HCEC 1CT (cell line): Measurements from ENCODE around the gene SMCP.

ENCODE experiments used
- DNase-seq: peaks from one replicate; pipeline ENCODE4 v3.0.0-alpha.2; 2017

SMCP gene

GRCh38 chr1:152886758-152887409 is 8.8 kb downstream of the SMCP start:
- DNase-seq, result no peak

DNA sequence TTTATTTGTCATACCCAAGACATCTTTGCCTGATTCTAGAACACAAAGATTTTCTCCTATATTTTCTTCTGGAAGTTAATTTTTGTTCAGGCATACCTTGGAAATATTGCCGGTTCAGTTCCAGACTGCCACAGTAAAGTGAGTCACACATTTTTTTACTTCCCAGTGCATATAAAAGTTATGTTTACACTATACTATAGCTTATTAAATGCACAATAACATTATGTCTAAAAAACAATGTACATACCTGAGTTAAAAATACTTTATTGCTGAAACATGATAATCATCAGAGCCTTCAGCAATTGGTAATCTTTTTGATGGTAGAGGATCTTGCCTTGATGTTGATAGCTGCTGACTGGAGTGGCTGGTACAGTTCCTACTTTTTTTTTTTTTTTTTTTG is 10.0 kb downstream of the SMCP start:
- DNase-seq, result no peak

GRCh38 chr1:152899027-152899426 is 20.9 kb downstream of the SMCP start:
- DNase-seq, result no peak

DNA sequence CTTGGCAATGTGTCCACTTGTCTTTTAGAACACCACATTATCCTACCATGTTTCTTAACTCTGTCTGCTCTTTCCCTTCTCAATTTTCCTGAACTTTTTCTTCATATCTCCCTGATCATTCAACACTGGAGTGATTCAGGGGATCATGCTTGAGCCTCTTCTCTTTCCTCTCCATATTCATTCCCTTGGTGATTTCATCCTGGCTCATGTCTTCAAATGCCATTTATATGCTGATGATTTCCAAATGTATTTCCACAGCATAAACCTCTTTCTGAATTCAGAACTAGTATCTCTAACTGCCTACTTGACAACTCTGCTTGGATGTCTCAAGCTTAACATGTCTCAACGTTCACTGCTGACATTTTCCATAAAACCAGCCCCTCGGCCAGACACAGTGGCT is 21.8 kb downstream of the SMCP start:
- no peak for DNase-seq

DNA sequence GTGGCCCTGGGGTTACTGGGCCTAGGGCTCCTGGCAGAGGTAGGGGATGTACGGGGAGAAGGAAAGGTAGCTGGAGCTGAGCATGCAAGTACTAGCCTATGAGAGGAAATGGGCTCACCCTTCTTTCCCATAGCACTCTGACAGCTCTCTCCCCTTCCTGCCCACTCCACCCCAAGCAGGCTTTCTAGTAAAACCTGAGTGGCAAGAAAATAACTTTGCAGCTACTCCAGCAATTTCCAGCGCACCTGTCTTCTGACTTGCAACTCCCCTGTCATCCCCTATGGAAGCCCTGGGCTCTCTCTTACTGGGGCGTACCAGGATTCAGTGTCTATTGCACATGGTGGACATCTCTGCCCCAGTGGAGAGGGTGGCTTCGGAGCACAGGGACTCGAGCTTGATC is 23.5 kb downstream of the SMCP start:
- DNase-seq, result no peak

DNA sequence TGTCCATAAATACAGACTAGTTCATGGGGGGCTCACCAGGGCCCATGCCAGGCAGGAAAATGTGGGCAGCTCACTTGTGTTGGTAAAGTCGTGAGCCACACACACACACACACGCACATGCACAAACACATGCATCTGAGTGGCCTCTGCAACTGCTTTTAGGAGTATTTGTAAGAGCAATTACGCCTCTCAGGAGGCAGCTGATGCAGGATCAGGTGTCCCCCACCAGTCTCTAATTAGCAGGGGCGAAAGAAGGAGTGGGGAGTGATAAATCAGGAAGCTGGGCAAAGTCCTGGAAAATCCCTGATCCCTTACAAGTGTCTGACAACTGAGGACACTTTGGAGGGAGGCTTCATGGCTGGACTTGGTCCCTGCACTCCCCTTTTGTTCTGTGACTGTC is 24.5 kb downstream of the SMCP start:
- no peak for DNase-seq

GRCh38 chr1:152904688-152905440 is 26.7 kb downstream of the SMCP start:
- no peak for DNase-seq

GRCh38 chr1:152906023-152906565 is 28.0 kb downstream of the SMCP start:
- DNase-seq, result peak; percentile 47

DNA sequence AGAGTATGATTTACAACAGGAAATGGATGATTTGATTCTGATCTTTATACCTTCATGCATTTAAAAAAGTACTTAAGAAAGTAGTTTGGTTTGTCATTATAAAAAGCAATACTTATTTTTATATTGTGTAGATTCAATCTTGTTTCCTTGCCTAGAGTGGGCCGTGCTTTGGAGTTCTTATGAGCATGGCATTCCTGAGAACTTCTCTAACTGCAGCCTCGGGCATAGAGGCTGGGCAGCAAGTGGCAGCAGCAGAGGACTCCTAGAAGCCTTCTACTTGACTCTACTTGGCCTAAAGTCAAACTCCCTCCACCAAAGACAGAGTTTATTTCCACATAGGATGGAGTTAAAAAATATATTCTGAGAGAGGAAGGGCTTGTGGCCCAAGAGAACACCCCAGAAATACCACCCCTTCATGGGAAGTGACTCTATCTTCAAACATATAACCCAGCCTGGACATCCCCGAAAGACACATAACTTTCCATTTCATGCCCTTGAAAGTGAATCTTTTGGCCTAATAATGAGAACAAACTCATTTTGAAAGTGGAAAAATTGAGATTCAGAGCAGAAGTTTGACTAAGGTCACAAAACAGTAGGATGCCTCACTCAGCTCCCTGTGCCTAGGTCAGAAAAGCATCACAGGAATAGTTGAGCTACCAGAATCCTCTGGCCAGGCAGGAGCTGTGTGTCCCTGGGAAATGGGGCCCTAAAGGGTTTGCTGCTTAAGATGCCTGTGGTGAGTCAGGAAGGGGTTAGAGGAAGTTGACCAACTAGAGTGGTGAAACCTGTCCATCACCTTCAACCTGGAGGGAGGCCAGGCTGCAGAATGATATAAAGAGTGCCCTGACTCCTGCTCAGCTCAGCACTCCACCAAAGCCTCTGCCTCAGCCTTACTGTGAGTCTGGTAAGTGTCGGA is 29.8 kb downstream of the SMCP start, which contains the start of gene IVL:
Gene IVL (plus strand): TSS at position 861 of the 916 bp plus-strand sequence. CDS start 1,252 bp downstream, outside the sequence.
- no peak for DNase-seq

- no peak for DNase-seq
Measured at GRCh38 chr1:152909206-152909605, 31.1 kb downstream of the SMCP start.

GRCh38 chr1:152912471-152912870 is 34.3 kb downstream of the SMCP start:
- no peak for DNase-seq

DNA sequence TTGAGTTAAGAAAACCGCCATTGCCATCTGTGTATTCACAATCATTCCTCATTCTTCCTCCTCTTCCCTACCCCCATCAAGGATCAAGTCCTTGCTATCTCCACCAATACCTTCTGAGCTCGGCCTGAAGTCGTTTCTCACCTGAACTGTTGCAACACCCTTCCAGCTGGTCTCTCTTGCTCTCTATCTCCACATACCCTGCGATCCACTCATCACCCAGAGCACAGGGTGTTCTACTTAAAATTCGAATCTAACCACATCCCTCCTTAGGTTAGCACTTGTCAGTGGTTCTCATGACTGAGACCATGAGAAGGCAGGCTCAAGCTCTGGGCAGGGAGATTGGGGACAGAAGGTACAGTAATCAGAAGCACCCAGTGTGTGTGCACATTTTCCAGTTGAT is 34.8 kb downstream of the SMCP start:
- DNase-seq, result no peak

DNA sequence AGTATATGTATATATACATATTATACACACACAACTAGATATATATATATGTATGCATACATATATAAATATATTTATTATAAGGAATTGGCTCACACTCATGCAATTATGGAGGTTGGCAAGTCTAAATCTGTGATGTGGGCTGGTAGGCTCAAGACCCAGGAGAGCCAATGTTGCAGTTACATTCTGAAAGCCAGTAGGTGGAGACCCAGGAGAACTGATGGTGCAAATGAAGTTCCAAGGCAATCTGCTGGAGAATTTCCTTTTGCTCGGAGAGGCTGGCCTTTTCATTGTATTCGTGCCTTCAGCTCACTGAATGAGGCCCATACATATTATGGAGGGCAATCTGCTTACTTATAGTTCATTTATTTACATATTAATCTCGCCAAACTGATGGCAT is 39.7 kb downstream of the SMCP start:
- peak; percentile 42 for DNase-seq

DNA sequence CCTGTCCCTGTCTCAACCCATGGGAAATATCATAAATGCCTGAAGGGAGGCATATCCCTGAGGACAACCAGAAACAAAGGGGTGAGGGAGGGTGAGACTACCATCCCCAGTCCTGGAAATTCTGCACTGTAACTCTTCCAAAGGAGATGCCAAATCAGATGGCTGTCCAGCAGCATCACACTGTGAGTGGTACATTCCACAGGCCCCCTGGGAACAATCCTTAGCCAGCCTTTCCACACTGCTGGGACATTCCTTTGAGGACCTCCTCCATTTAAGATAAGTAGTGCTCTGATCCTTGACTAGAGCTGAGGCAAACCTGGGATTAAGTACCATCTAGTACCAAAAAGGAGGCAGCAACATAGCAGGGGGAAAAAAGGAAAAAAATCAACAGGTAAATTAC is 40.9 kb downstream of the SMCP start:
- DNase-seq, result no peak

GRCh38 chr1:152924191-152924590 is 46.1 kb downstream of the SMCP start:
- no peak for DNase-seq

GRCh38 chr1:152926091-152926490 is 48.0 kb downstream of the SMCP start:
- DNase-seq, result peak; percentile 35

DNA sequence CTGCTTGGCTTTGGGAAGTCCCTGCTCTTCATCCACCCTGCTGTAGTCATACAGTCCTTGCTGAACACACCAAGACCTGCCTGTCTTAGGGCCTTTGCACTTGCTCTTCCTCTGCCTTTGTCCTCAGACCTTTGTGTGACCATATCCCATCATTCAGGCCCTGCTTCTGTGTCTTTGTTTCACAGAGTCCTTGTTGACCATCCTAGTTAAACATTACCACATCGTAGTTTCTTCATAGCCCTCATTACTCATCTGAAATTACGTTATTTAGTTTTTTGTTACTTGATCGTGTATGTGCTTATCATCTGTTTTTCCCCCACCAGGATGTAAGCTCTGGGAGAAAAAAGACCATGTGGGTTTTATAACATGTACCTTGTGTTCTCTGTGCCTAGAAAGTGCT is 50.5 kb downstream of the SMCP start:
- DNase-seq, result no peak

- DNase-seq, result no peak
Measured at GRCh38 chr1:152932170-152932811, 54.2 kb downstream of the SMCP start.

GRCh38 chr1:152933196-152933595 is 55.1 kb downstream of the SMCP start:
- no peak for DNase-seq
